ENCODE measurements around the gene SRBD1. TPM values are rescaled to one million over a fixed set of nuclear protein-coding genes. Genes with fewer than 3 reads are reported as not detected.

SRBD1 gene
- total and polyA plus RNA-seq, 2 of the 8 experiments (the other 6 are each of a cell fraction or from before 2014, with no cell fraction given): 4.6 to 20.0 TPM

- Histone ChIP-seq H2BK12ac (ENCODE audit: low read depth, low read length) (no peak overlapping the region), H3K36me3 (ENCODE audit: control insufficient read depth in 2 of 4, insufficient read depth in 4 of 4, low read length in 3 of 4) (no peaks in the 10 kb centered on the region), H4K91ac (replicated peaks; ENCODE audit: insufficient read length, low read length) (no peak overlapping the region), H4K5ac (ENCODE audit: insufficient read length, low read depth, low read length) (no peak overlapping the region), H2BK15ac (ENCODE audit: low read length) (no peak overlapping the region), H2BK5ac (ENCODE audit: low read depth, low read length) (no peak overlapping the region), H3K9ac (replicated peaks in 1 of 4; ENCODE audit: extremely low read depth in 1 of 4, low read depth in 3 of 4, low read length in 3 of 4) (no peak overlapping the region), H2BK120ac (replicated peaks; ENCODE audit: low read depth, low read length) (no peak overlapping the region), H2AFZ (ENCODE audit: low read length) (no peak overlapping the region), H3K4ac (replicated peaks; ENCODE audit: insufficient read length, low read depth, low read length) (no peak overlapping the region), H3K79me2 (ENCODE audit: control insufficient read depth in 1 of 2, insufficient read depth in 2 of 2, low read length in 2 of 2) (no peaks in the 10 kb centered on the region), H3K14ac (ENCODE audit: insufficient read length) (no peak overlapping the region), H4K8ac (ENCODE audit: extremely low read depth, insufficient read depth, low read length) (no peak overlapping the region), H3K79me1 (ENCODE audit: low read depth, low read length) (no peaks in the 10 kb centered on the region), H3K27me3 (replicated peaks in 1 of 4; ENCODE audit: control insufficient read depth in 3 of 4, extremely low read depth in 1 of 4, insufficient read depth in 3 of 4, low read length in 3 of 4) (no peaks in the 10 kb centered on the region), H3K4me1 (replicated peaks in 1 of 4; ENCODE audit: control insufficient read depth in 3 of 4, insufficient read depth in 4 of 4, low read length in 3 of 4) (no peaks in the 10 kb centered on the region), H3K4me3 (ENCODE audit: extremely low read depth in 1 of 4, insufficient read depth in 2 of 4, low read depth in 3 of 4, low read length in 4 of 4) (no peak overlapping the region), H2BK20ac (ENCODE audit: low read length) (no peak overlapping the region), H4K20me1 (replicated peaks in 1 of 2; ENCODE audit: control insufficient read depth in 1 of 2, insufficient read depth in 2 of 2, low read length in 2 of 2) (no peaks in the 10 kb centered on the region), H3K9me3 (ENCODE audit: insufficient read depth in 2 of 2, low read depth in 1 of 2, low read length in 1 of 2) (no peaks in the 10 kb centered on the region), H3K4me2 (ENCODE audit: insufficient read depth in 1 of 2, low read depth in 2 of 2, low read length in 2 of 2) (no peak overlapping the region), H3K23me2 (ENCODE audit: low read depth, low read length) (no peaks in the 10 kb centered on the region), H3K18ac (ENCODE audit: extremely low read depth, low read length) (no peak overlapping the region), H3K23ac (ENCODE audit: insufficient read length) (no peak overlapping the region), H2AK5ac (ENCODE audit: low read depth, low read length) (no peak overlapping the region), H3K56ac (replicated peaks; ENCODE audit: insufficient read length, low read depth, low read length) (no peak overlapping the region), H3K27ac (ENCODE audit: low read depth, low read length) (no peak overlapping the region)
- CTCF ChIA-PET (ENCODE audit: partially characterized antibody): no interaction called here
- FAIRE-seq: no peak
- 86% methylated on average over 3 of the region's 3 CpGs; no CpG with 5 or more reads in 1 of the 2 experiments for WGBS, 2 experiments (ENCODE audit: extremely low coverage in 1 of 2, insufficient coverage in 1 of 2, insufficient read length in 1 of 2, insufficient replicate concordance in 2 of 2, low coverage in 1 of 2, low lambda C conversion rate in 2 of 2, missing lambda C conversion rate in 1 of 2)
- POLR2A ChIA-PET (ENCODE audit: partially characterized antibody): no interaction called here
- TF ChIP-seq CREB1 (IDR thresholded peaks at IDR 0.05) (no peak), GABPA (IDR thresholded peaks at IDR 0.05; ENCODE audit: borderline replicate concordance, insufficient read depth, low read length) (no peak), BRCA1 (IDR thresholded peaks at IDR 0.05; ENCODE audit: low read depth, low read length) (no peak), KDM4A (IDR thresholded peaks at IDR 0.05; ENCODE audit: low read depth, low read length, severe bottlenecking) (no peak), RAD21 (IDR thresholded peaks at IDR 0.05 in 1 of 2, conservative IDR thresholded peaks at IDR 0.05 in 1 of 2; ENCODE audit: low read depth in 2 of 2, low read length in 2 of 2) (no peak), EGR1 (IDR thresholded peaks at IDR 0.05; ENCODE audit: borderline replicate concordance, low read depth, low read length) (no peak), CTBP2 (IDR thresholded peaks at IDR 0.05; ENCODE audit: borderline replicate concordance, insufficient read depth, insufficient read length, low read length) (no peak), TEAD4 (IDR thresholded peaks at IDR 0.05; ENCODE audit: low read depth, low read length) (no peak), SP1 (IDR thresholded peaks at IDR 0.05; ENCODE audit: low read depth, low read length) (no peak)
- no peak for DNase-seq (ENCODE audit: low read depth in 1 of 2, low spot score in 2 of 2)
Observed at GRCh38 chr2:45623098-45623497, 12.0 kb upstream of the SRBD1 start.

Data from H1 (cell line).